HEK293T (cell line): ENCODE data around the gene LRMDA.
A peak's percentile ranks its signal among the peaks of the same experiment; 100 is the strongest.
"Not testable (repeated sequence)": the region's sequence is repeated elsewhere in the genome, so short reads cannot be mapped to it uniquely, and the experiment has no call there.

Experiments
- CTCF ChIA-PET: fragments of 350-600 bp; formaldehyde crosslinking; extraction: SDS; loops from one replicate; lab custom pipeline; 2021; ENCODE audit warnings: antibody characterized with exemption, inconsistent platforms; lab: Yijun Ruan, JAX
- POLR2A ChIA-PET: fragments of 350-600 bp; formaldehyde crosslinking; extraction: SDS; loops from one replicate; lab custom pipeline; 2020; ENCODE audit warnings: antibody characterized with exemption, inconsistent platforms; lab: Yijun Ruan, JAX
- DNase-seq: peaks from one replicate; pipeline ENCODE4 v3.0.0; 2012; ENCODE audit warnings: mixed read lengths; ENCODE audit errors: extremely low spot score
- ARNT ChIP-seq: fragments of 450-650 bp; IDR thresholded peaks from 2 replicates; pipeline ENCODE4 v1.6.1; 2017; ENCODE audit warnings: mild to moderate bottlenecking
- BHLHE40 ChIP-seq: fragments of 450-650 bp; IDR thresholded peaks from 2 replicates; pipeline ENCODE4 v1.6.1; 2016; ENCODE audit warnings: mild to moderate bottlenecking, moderate library complexity, borderline replicate concordance
- CTBP1 ChIP-seq: fragments of 450-650 bp; IDR thresholded peaks from 2 replicates; pipeline ENCODE4 v1.6.1; 2016; ENCODE audit warnings: borderline replicate concordance
- ELF4 ChIP-seq: fragments of 450-650 bp; IDR thresholded peaks from 2 replicates; pipeline ENCODE4 v1.6.1; 2017; ENCODE audit warnings: antibody characterized with exemption
- FOXA1 ChIP-seq: fragments of 450-650 bp; IDR thresholded peaks from 2 replicates; pipeline ENCODE4 v1.6.1; 2016; ENCODE audit warnings: mild to moderate bottlenecking
- FOXK2 ChIP-seq: fragments of 450-650 bp; IDR thresholded peaks from 2 replicates; pipeline ENCODE4 v1.6.1; 2016; ENCODE audit warnings: mild to moderate bottlenecking
- FOXM1 ChIP-seq: fragments of 450-650 bp; IDR thresholded peaks from 2 replicates; pipeline ENCODE4 v1.6.1; 2017; ENCODE audit warnings: mild to moderate bottlenecking, borderline replicate concordance
- HDGF ChIP-seq: fragments of 450-650 bp; IDR thresholded peaks from 2 replicates; pipeline ENCODE4 v1.6.1; 2017; ENCODE audit warnings: antibody characterized with exemption, borderline replicate concordance
- L3MBTL2 ChIP-seq: fragments of 450-650 bp; conservative IDR thresholded peaks from 2 replicates; pipeline ENCODE4 v1.6.1; 2016; ENCODE audit warnings: mild to moderate bottlenecking
- LEF1 ChIP-seq: fragments of 450-650 bp; IDR thresholded peaks from 2 replicates; pipeline ENCODE4 v1.6.1; 2017; ENCODE audit warnings: mild to moderate bottlenecking, borderline replicate concordance
- NFRKB ChIP-seq: fragments of 450-650 bp; IDR thresholded peaks from 2 replicates; pipeline ENCODE4 v1.6.1; 2016; ENCODE audit warnings: mild to moderate bottlenecking, moderate library complexity
- PKNOX1 ChIP-seq: fragments of 450-650 bp; IDR thresholded peaks from 2 replicates; pipeline ENCODE4 v1.6.1; 2016
- SP1 ChIP-seq: fragments of 450-650 bp; IDR thresholded peaks from 2 replicates; pipeline ENCODE4 v1.6.1; 2017
- SUZ12 ChIP-seq: fragments of 450-650 bp; IDR thresholded peaks from 2 replicates; pipeline ENCODE4 v1.6.1; 2016; ENCODE audit warnings: mild to moderate bottlenecking
- TARDBP ChIP-seq: fragments of 450-650 bp; IDR thresholded peaks from 2 replicates; pipeline ENCODE4 v1.6.1; 2016
- ZNF384 ChIP-seq: fragments of 450-650 bp; IDR thresholded peaks from 2 replicates; pipeline ENCODE4 v1.6.1; 2016

Gene LRMDA

GRCh38 chr10:75765789-75766096 lies 334.3 kb downstream of the LRMDA start:
- TF ChIP-seq ARNT, result no peak
- TF ChIP-seq TARDBP, result no peak
- no peak for TF ChIP-seq LEF1
- TF ChIP-seq FOXM1, result no peak
- TF ChIP-seq L3MBTL2, result no peak
- TF ChIP-seq PKNOX1, result peak; percentile 89
- POLR2A ChIA-PET, result no interaction called here
- CTCF ChIA-PET, result no interaction called here
- DNase-seq, result peak; percentile 18

- ChIA-PET CTCF (no interaction called here), POLR2A (no interaction called here)
- no peak for DNase-seq
- TF ChIP-seq PKNOX1 (no peak), L3MBTL2 (no peak), TARDBP (no peak), SP1 (no peak), FOXA1 (no peak), CTBP1 (no peak), NFRKB (no peak), HDGF (no peak), LEF1 (no peak), FOXK2 (no peak)
Measured at GRCh38 chr10:75766106-75766505, 334.7 kb downstream of the LRMDA start.

GRCh38 chr10:75766752-75767151 lies 335.3 kb downstream of the LRMDA start:
- POLR2A ChIA-PET, CTCF ChIA-PET, DNase-seq: not testable (repeated sequence)

- ChIA-PET CTCF (no interaction called here), POLR2A (interaction anchor here (0.6 kb wide), 1 partner anchor 367 kb away, joined by 3 read pairs; no protein-coding TSS in a partner anchor)
- TF ChIP-seq NFRKB (no peak), ZNF384 (no peak)
- no peak for DNase-seq
Measured at GRCh38 chr10:75770626-75771081, 339.2 kb downstream of the LRMDA start.

GRCh38 chr10:75771606-75772005 lies 340.2 kb downstream of the LRMDA start:
- ChIA-PET POLR2A (no interaction called here), CTCF (no interaction called here)
- DNase-seq, result no peak
- TF ChIP-seq SUZ12, result no peak
- no peak for TF ChIP-seq FOXK2
- TF ChIP-seq CTBP1, result no peak
- no peak for TF ChIP-seq SP1
- no peak for TF ChIP-seq TARDBP
- TF ChIP-seq LEF1, result no peak
- TF ChIP-seq PKNOX1, result no peak

GRCh38 chr10:75772153-75772887 lies 340.9 kb downstream of the LRMDA start:
- POLR2A ChIA-PET, result no interaction called here
- CTCF ChIA-PET, result interaction anchor here (0.6 kb wide), 1 partner anchor 152 kb away, joined by 5 read pairs; no protein-coding TSS in a partner anchor
- no peak for DNase-seq
- TF ChIP-seq SP1 (no peak), FOXA1 (no peak), TARDBP (no peak), CTBP1 (peak; percentile 59; the same call in 1 of the 2 replicates), FOXK2 (no peak), PKNOX1 (peak; percentile 60), HDGF (no peak)

GRCh38 chr10:75773231-75773780 lies 341.9 kb downstream of the LRMDA start:
- TF ChIP-seq PKNOX1 (no peak; the same call in 1 of the 2 replicates), LEF1 (no peak), SUZ12 (no peak), HDGF (no peak), L3MBTL2 (no peak), ZNF384 (no peak), CTBP1 (no peak), ELF4 (no peak), BHLHE40 (no peak), ARNT (no peak), FOXM1 (no peak), FOXK2 (no peak), SP1 (no peak), TARDBP (no peak), FOXA1 (no peak), NFRKB (no peak)
- CTCF ChIA-PET, result interaction anchor here (0.7 kb wide), 1 partner anchor 197 kb away, joined by 6 read pairs; no protein-coding TSS in a partner anchor
- DNase-seq, result no peak
- POLR2A ChIA-PET, result no interaction called here
